Mesodermal cell (in vitro differentiated cells): ENCODE data around the gene RAB32.

ENCODE experiments used
- H3K27ac ChIP-seq: 2 replicates; pipeline ENCODE4 v1.7.0; 2013; ENCODE audit warnings: mild to moderate bottlenecking, low read depth, low read length, moderate library complexity; ENCODE audit not compliant: severe bottlenecking
- H3K36me3 ChIP-seq: 2 replicates; pipeline ENCODE4 v1.7.1; 2013; ENCODE audit warnings: mild to moderate bottlenecking, low read length, moderate library complexity; ENCODE audit not compliant: control insufficient read depth, insufficient read depth
- H3K4me1 ChIP-seq: one replicate; pipeline ENCODE4 v1.7.1; 2013; ENCODE audit warnings: mild to moderate bottlenecking, low read length; ENCODE audit not compliant: insufficient read depth, control insufficient read depth, poor library complexity, severe bottlenecking
- H3K4me3 ChIP-seq: 2 replicates; pipeline ENCODE4 v1.7.0; 2013; ENCODE audit warnings: low read length, control low read depth, mild to moderate bottlenecking; ENCODE audit not compliant: insufficient read depth, poor library complexity, severe bottlenecking; ENCODE audit errors: extremely low read depth
- H3K9me3 ChIP-seq: 2 replicates; pipeline ENCODE4 v1.7.1; 2013; ENCODE audit warnings: mild to moderate bottlenecking, low read length, moderate library complexity; ENCODE audit not compliant: control insufficient read depth
- WGBS, 2 experiments: methylation state at CpG; one replicate each; pipeline ENCODE4 v1.1.5; 2013; ENCODE audit warnings: missing lambda C conversion rate in 2 of 2; ENCODE audit not compliant: insufficient coverage in 2 of 2; 5-methylcytosine and 5-hydroxymethylcytosine counted together

RAB32 gene

GRCh38 chr6:146602526-146602925 is 58.9 kb downstream of the RAB32 start:
- H3K36me3 ChIP-seq = no peaks in the 10 kb centered on the region
- no peak overlapping the region for H3K27ac ChIP-seq
- H3K4me3 ChIP-seq = no peak overlapping the region
- H3K4me1 ChIP-seq = no peaks in the 10 kb centered on the region
- WGBS, 2 experiments = 78 to 100% methylated on average over 2 to 4 of the region's 6 CpGs
- no peaks in the 10 kb centered on the region for H3K9me3 ChIP-seq
